Thymus (tissue), 11 donors: Measurements from ENCODE around the gene CYP4F8. TPM values are rescaled to one million over a fixed set of nuclear protein-coding genes. Genes with fewer than 3 reads are reported as not detected.

Experiments
- DNase-seq, 9 donors: peaks; one replicate each; pipeline ENCODE4 v3.0.0-alpha.2; 2013; ENCODE audit warnings: low spot score in 9 of 9, low read depth in 6 of 9, missing footprints in 1 of 9
- H3K27ac ChIP-seq, 2 donors: one replicate each; pipeline ENCODE4 v1.5.1; 2013; ENCODE audit warnings: control low read depth in 1 of 2, low read depth in 1 of 2, low read length in 1 of 2, mild to moderate bottlenecking in 1 of 2, moderate library complexity in 1 of 2
- H3K27me3 ChIP-seq, 2 donors: one replicate each; pipeline ENCODE4 v1.5.1; 2013; ENCODE audit warnings: low read length in 1 of 2; ENCODE audit not compliant: control insufficient read depth in 2 of 2, insufficient read depth in 1 of 2
- H3K36me3 ChIP-seq, 2 donors: one replicate each; pipeline ENCODE4 v1.5.1; 2013; ENCODE audit warnings: low read length in 1 of 2, mild to moderate bottlenecking in 1 of 2, moderate library complexity in 1 of 2; ENCODE audit not compliant: control insufficient read depth in 2 of 2, insufficient read depth in 2 of 2
- H3K4me1 ChIP-seq, 2 donors: one replicate each; pipeline ENCODE4 v1.5.1; 2013; ENCODE audit warnings: low read length in 2 of 2; ENCODE audit not compliant: control insufficient read depth in 2 of 2, insufficient read depth in 2 of 2
- H3K4me3 ChIP-seq, 2 donors: one replicate each; pipeline ENCODE4 v1.5.1; 2013; ENCODE audit warnings: low read length in 2 of 2, control low read depth in 1 of 2, mild to moderate bottlenecking in 1 of 2
- H3K9me3 ChIP-seq, 2 donors: one replicate each; pipeline ENCODE4 v1.5.1; 2013; ENCODE audit warnings: low read length in 1 of 2, mild to moderate bottlenecking in 1 of 2; ENCODE audit not compliant: control insufficient read depth in 2 of 2, insufficient read depth in 1 of 2
- WGBS: extraction: QIAGEN DNeasy Blood & Tissue Kit; methylation state at CpG from one replicate; pipeline ENCODE4 v1.1.7; 2013; 5-methylcytosine and 5-hydroxymethylcytosine counted together
- polyA plus RNA-seq: library from polyadenylated mRNA; stranded (reverse); fragments of 200-250 nt; gene quantifications from one replicate; pipeline ENCODE4 v1.2.3, GENCODE V29; 2013
- total RNA-seq: library from RNA; stranded (reverse); fragments of 120-200 nt; gene quantifications from one replicate; pipeline ENCODE4 v1.2.4, GENCODE V29; 2013
- donor health status: healthy.

CYP4F8 gene
- total and polyA plus RNA-seq, 2 donors: 0.28 to 18.3 TPM

DNA sequence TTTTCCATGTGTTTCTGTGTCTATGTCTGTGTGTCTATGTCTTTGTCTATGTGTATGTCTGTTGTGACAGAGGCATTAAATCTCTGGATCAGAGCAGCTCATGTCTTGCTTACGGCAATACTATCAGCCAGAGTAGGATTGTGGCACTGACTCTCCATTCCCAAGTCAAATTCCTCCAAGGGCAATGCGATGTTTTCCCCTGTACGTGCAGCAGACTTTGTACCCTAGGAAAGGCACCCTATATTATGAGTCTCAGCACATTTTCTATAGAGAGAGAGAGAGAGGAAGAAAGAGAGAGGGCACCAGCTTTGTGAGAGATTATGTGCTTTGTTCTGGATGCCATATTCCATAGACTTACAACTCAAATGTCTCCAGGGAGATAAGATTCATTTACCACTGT, 36.8 kb downstream of the CYP4F8 start:
- Histone ChIP-seq H3K4me1 (no peaks in the 10 kb centered on the region), H3K36me3 (no peaks in the 10 kb centered on the region), H3K27ac (no peak overlapping the region), H3K9me3 (no peaks in the 10 kb centered on the region), H3K27me3 (no peaks in the 10 kb centered on the region), H3K4me3 (no peak overlapping the region)
- WGBS: 92% methylated on average over 3 of the region's 3 CpGs
- DNase-seq: no peak

GRCh38 chr19:15652559-15653278, 37.7 kb downstream of the CYP4F8 start:
- 78% methylated on average over 8 of the region's 8 CpGs for WGBS

DNA sequence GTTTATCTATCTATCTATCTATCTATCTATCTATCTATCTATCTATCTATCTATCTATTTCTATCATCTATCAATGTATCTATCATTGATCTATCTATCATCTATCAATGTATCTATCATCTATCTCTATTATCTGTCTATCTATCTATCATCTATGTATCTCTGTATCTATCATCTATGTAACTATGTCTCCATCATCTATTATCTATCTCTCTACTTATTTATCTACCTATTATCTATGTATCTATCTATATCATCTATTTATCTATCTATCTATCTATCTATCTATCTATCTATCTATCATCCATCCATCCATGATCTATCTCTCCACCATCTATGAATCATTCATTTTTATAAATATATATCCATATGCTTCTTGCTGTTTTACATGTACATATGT, 41.4 kb downstream of the CYP4F8 start:
- no peak for DNase-seq
- Histone ChIP-seq H3K9me3 (no peaks in the 10 kb centered on the region), H3K27ac (no peak overlapping the region), H3K27me3 (no peaks in the 10 kb centered on the region), H3K4me1 (no peaks in the 10 kb centered on the region), H3K36me3 (no peaks in the 10 kb centered on the region), H3K4me3 (no peak overlapping the region)

More at GRCh38 chr19:15652559-15653278, 37.7 kb downstream of the CYP4F8 start:
- Histone ChIP-seq H3K4me3 (no peak overlapping the region), H3K27ac (no peak overlapping the region), H3K4me1 (no peaks in the 10 kb centered on the region), H3K27me3 (no peaks in the 10 kb centered on the region), H3K36me3 (no peaks in the 10 kb centered on the region), H3K9me3 (no peaks in the 10 kb centered on the region)
- DNase-seq: no peak

GRCh38 chr19:15663247-15663646, 48.2 kb downstream of the CYP4F8 start:
- no peak for DNase-seq
- Histone ChIP-seq H3K27ac (no peak overlapping the region), H3K36me3 (no peaks in the 10 kb centered on the region), H3K4me1 (no peaks in the 10 kb centered on the region), H3K27me3 (no peaks in the 10 kb centered on the region), H3K9me3 (no peaks in the 10 kb centered on the region), H3K4me3 (no peak overlapping the region)
- 83% methylated on average over 4 of the region's 4 CpGs for whole genome bisulfite sequencing

GRCh38 chr19:15666186-15666585, 51.2 kb downstream of the CYP4F8 start:
- Histone ChIP-seq H3K9me3 (no peaks in the 10 kb centered on the region), H3K27ac (no peak overlapping the region), H3K27me3 (no peaks in the 10 kb centered on the region), H3K4me3 (no peak overlapping the region), H3K4me1 (no peaks in the 10 kb centered on the region), H3K36me3 (no peaks in the 10 kb centered on the region)
- DNase-seq: no peak
- WGBS: 33% methylated on average over 1 of the region's 1 CpG

- no peak for DNase-seq
- Histone ChIP-seq H3K9me3 (no peaks in the 10 kb centered on the region), H3K4me3 (no peak overlapping the region), H3K27ac (no peak overlapping the region), H3K4me1 (no peaks in the 10 kb centered on the region), H3K27me3 (no peaks in the 10 kb centered on the region), H3K36me3 (no peaks in the 10 kb centered on the region)
- WGBS: 77% methylated on average over 4 of the region's 4 CpGs
Observed at GRCh38 chr19:15666883-15667282, 51.9 kb downstream of the CYP4F8 start.

DNA sequence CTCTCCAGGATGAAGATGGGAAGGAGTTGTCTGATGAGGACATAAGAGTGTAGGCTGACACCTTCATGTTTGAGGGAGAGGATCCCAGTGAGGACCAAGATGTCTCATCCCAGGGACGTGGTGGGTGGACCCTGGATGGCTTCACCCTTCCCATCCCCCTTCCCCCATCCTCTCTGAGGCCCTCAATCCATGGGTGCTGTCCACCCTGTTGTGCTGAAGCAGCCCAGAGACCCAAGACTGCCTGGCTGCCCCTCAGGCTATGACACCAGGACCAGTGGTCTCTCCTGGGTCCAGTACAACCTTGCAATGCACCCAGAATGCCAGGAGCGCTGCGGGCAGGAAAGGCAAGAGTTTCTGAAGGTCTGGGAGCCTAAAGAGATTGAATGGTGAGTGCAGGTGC, 54.4 kb downstream of the CYP4F8 start:
- no peaks in the 10 kb centered on the region for H3K9me3 ChIP-seq
- no peaks in the 10 kb centered on the region for H3K36me3 ChIP-seq
- 67% methylated on average over 3 of the region's 3 CpGs for WGBS
- no peaks in the 10 kb centered on the region for H3K27me3 ChIP-seq
- H3K27ac ChIP-seq: no peak overlapping the region
- no peak overlapping the region for H3K4me3 ChIP-seq
- H3K4me1 ChIP-seq: no peaks in the 10 kb centered on the region
- DNase-seq: no peak

GRCh38 chr19:15669891-15670290, 54.9 kb downstream of the CYP4F8 start:
- H3K36me3 ChIP-seq: no peaks in the 10 kb centered on the region
- no peaks in the 10 kb centered on the region for H3K4me1 ChIP-seq
- H3K4me3 ChIP-seq: no peak overlapping the region
- no peak overlapping the region for H3K27ac ChIP-seq
- no peaks in the 10 kb centered on the region for H3K9me3 ChIP-seq
- no peak for DNase-seq
- H3K27me3 ChIP-seq: no peaks in the 10 kb centered on the region
- 88% methylated on average over 4 of the region's 4 CpGs for WGBS

GRCh38 chr19:15671237-15671821, 56.3 kb downstream of the CYP4F8 start:
- no peaks in the 10 kb centered on the region for H3K36me3 ChIP-seq
- no peak for DNase-seq
- H3K9me3 ChIP-seq: no peaks in the 10 kb centered on the region
- H3K27me3 ChIP-seq: no peaks in the 10 kb centered on the region
- H3K4me3 ChIP-seq: no peak overlapping the region
- no peak overlapping the region for H3K27ac ChIP-seq
- no peaks in the 10 kb centered on the region for H3K4me1 ChIP-seq
- WGBS: 90% methylated on average over 5 of the region's 5 CpGs
